Glomerular visceral epithelial cell (primary cell): ENCODE results near the gene SEZ6L2.
"Not testable (repeated sequence)": the region's sequence is repeated elsewhere in the genome, so short reads cannot be mapped to it uniquely, and the experiment has no call there.

Experiments
- DNase-seq: peaks from one replicate; pipeline ENCODE4 v3.0.0-alpha.2; 2016; ENCODE audit errors: extremely low spot score

Gene SEZ6L2

GRCh38 chr16:29857133-29857760 is 42.1 kb downstream of the SEZ6L2 start:
- DNase-seq = peak; percentile 63

GRCh38 chr16:29854520-29855100 is 44.7 kb downstream of the SEZ6L2 start:
- DNase-seq = no peak

- DNase-seq = no peak
These were observed 46.7 kb downstream of the SEZ6L2 start for GRCh38 chr16:29852654-29853053.

GRCh38 chr16:29850998-29851397 is 48.4 kb downstream of the SEZ6L2 start:
- no peak for DNase-seq

- DNase-seq = no peak
These were observed 49.8 kb downstream of the SEZ6L2 start for GRCh38 chr16:29849505-29849904.

GRCh38 chr16:29848420-29849297 is 50.7 kb downstream of the SEZ6L2 start:
- DNase-seq = peak; percentile 60

- DNase-seq = no peak
These were observed 53.7 kb downstream of the SEZ6L2 start for GRCh38 chr16:29845656-29846055.

GRCh38 chr16:29844575-29845331 is 54.6 kb downstream of the SEZ6L2 start:
- DNase-seq = no peak

GRCh38 chr16:29843931-29844330 is 55.4 kb downstream of the SEZ6L2 start:
- DNase-seq = no peak

- DNase-seq = no peak
These were observed 56.5 kb downstream of the SEZ6L2 start for GRCh38 chr16:29842732-29843346.

GRCh38 chr16:29841631-29842030 is 57.7 kb downstream of the SEZ6L2 start:
- DNase-seq = no peak

GRCh38 chr16:29840240-29840639 is 59.1 kb downstream of the SEZ6L2 start:
- DNase-seq = no peak

GRCh38 chr16:29839822-29840221 is 59.5 kb downstream of the SEZ6L2 start:
- DNase-seq = no peak

GRCh38 chr16:29837841-29838240 is 61.5 kb downstream of the SEZ6L2 start:
- no peak for DNase-seq

- no peak for DNase-seq
These were observed 62.7 kb downstream of the SEZ6L2 start for GRCh38 chr16:29836623-29837022.

GRCh38 chr16:29835926-29836325 is 63.4 kb downstream of the SEZ6L2 start:
- no peak for DNase-seq

- DNase-seq = no peak
These were observed 65.3 kb downstream of the SEZ6L2 start for GRCh38 chr16:29834079-29834478.

GRCh38 chr16:29833219-29833618 is 66.1 kb downstream of the SEZ6L2 start:
- not testable (repeated sequence) for DNase-seq

GRCh38 chr16:29831490-29831889 is 67.9 kb downstream of the SEZ6L2 start:
- DNase-seq = no peak

- DNase-seq = no peak
These were observed 68.6 kb downstream of the SEZ6L2 start for GRCh38 chr16:29830774-29831173.

- DNase-seq = no peak
These were observed 73.0 kb downstream of the SEZ6L2 start for GRCh38 chr16:29826342-29826695.
